Kasumi-1 (cell line): ENCODE measurements around the gene ALKBH1.
"Not testable (repeated sequence)": the region's sequence is repeated elsewhere in the genome, so short reads cannot be mapped to it uniquely, and the experiment has no call there.

Experiments used
- DNase-seq, 2 experiments: peaks; one replicate each; lab custom pipeline; 2025; lab: John Stamatoyannopoulos, UW

Gene ALKBH1

GRCh38 chr14:77707724-77708408, at the start of gene ALKBH1, which contains the start of gene SLIRP:
TSS of gene ALKBH1 (minus strand) at chr14:77708023. CDS start at chr14:77708004, 19 bp downstream.
TSS of gene SLIRP (plus strand) at chr14:77708103. CDS start at chr14:77708112, 9 bp downstream.
- peak; percentile 91 for DNase-seq

- no peak for DNase-seq
Measured at GRCh38 chr14:77752799-77753516, 45.1 kb upstream of the ALKBH1 start.

GRCh38 chr14:77752266-77752665, 44.4 kb upstream of the ALKBH1 start:
- DNase-seq: no peak

DNA sequence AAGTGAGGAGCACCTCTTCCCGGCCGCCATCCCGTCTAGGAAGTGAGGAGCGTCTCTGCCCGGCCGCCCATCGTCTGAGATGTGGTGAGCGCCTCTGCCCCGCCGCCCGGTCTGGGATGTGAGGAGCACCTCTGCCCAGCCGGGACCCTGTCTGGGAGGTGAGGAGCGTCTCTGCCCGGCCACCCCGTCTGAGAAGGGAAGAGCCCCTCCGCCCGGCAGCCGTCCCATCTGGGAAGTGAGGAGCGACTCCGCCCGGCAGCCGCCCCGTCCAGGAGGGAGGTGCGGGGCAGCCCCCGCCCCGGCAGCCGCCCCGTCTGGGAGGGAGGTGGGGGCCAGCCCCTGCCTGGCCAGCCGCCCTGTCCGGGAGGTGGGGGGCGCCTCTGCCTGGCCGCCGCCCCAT, 39.6 kb upstream of the ALKBH1 start:
- not testable (repeated sequence) for DNase-seq

DNA sequence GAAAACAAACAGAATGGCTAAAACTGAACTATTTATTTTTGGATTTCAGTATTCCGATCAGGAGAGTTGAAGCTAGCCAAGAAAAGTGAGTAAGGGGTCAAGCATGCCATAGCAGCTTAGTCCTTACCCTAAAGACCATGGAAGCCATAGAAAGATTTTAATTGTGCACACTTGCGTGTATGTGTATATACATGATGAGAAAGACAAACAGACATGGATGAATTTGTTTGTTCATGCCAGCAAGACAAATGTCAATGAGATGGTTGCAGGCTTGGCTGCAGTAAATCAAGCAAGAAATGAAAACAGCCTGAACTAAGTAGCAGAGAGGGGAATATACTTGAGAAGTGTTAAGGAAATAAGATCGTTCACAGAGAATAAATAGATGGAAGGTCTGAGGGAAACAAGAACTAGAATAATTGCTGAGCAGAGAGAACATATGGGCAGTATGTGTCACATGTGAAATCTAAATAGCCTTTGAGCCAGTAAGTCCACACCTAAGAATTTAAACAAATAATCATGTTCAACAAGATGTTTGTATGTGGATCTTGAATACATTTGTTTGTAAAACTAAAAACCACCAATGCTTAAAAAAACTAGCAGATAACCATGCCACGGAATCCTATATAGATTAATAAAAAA, 38.4 kb upstream of the ALKBH1 start:
- no peak for DNase-seq

GRCh38 chr14:77741438-77741837, 33.6 kb upstream of the ALKBH1 start:
- no peak for DNase-seq

- no peak for DNase-seq
Measured at GRCh38 chr14:77738559-77739250, 30.9 kb upstream of the ALKBH1 start.

DNA sequence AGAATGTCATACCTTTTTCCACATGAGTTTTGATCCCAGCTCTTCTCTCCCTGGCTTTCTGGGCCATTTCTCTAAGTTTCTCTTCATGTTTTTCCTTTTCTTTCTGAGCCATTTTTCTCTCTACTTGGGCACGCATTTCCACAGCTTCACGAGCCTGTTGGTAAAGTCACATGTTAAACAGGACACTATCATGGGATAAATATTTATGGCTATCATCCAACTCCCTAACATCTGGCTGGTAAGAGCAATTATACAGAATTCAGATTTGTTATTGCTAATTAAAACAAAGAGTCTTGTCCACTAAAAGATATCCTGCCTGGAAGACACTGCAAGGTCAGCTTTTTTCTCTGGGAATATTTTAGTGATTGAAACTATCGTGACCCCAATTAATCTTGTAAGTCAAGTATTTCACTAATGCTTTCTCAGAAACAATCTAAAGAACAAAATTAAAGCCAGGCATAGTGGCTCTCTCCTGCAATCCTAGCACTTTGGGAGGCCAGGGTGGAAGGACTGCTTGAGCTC, 23.2 kb upstream of the ALKBH1 start:
- DNase-seq: no peak

- DNase-seq: no peak
Measured at GRCh38 chr14:77722301-77722700, 14.5 kb upstream of the ALKBH1 start.

DNA sequence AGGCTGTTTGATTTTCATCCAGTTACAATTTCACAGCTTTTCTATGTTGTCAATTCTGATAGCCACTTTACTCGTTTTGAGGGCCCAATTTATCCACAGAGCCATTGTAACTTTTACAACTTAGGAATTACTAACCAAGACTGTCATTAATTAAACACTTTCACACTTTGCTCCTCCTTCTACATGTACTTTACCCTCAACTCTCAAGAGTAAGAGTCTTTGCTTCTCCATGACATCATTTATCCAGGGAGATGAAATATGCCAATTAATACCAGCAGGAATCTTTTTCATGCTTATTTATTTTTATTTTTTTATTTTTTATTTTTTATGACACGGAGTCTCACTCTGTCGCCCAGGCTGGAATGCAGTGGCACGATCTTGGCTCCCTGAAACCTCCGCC, 13.6 kb upstream of the ALKBH1 start:
- DNase-seq: no peak

- DNase-seq: no peak
Measured at GRCh38 chr14:77717608-77718305, 9.9 kb upstream of the ALKBH1 start.

DNA sequence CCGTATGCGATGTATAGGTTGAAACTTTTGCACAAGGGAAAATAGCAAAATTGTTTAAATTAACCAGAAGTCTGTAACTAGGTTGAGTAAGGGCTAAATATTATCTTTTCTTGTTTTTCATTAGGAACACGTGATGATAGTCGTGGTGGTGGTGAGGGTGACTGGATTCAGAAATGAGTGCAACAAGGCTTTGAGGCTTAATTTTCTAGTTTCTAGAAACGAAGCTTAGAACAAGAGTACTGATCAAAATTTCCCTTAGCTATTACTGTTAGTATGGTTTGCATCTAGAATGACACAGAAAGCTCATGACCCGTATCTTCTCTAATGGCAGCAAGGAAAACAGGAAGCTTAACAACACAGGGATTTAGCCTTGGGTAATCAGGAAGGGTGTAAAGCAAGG, 7.1 kb upstream of the ALKBH1 start:
- DNase-seq: no peak

DNA sequence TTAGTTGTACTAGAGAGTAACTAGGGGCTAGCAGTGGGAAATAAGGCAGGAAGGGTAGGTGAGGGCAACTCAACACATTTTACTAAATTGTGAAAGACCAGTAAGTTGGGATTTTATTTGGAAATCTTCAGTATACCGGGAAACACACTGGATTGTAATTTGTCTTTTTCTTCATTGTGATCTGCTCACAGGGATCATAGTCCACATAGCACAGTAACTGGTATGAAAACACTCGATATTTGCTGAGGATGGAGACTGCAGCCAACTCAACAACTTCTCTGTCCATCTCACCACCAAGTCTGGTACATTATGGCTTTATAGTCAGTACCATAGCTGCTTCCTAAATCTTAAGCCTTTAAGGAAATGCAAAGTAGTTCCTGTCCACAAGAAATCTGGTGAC, 2.5 kb upstream of the ALKBH1 start:
- no peak for DNase-seq

GRCh38 chr14:77709412-77709811, 1.6 kb upstream of the ALKBH1 start:
- DNase-seq: no peak

DNA sequence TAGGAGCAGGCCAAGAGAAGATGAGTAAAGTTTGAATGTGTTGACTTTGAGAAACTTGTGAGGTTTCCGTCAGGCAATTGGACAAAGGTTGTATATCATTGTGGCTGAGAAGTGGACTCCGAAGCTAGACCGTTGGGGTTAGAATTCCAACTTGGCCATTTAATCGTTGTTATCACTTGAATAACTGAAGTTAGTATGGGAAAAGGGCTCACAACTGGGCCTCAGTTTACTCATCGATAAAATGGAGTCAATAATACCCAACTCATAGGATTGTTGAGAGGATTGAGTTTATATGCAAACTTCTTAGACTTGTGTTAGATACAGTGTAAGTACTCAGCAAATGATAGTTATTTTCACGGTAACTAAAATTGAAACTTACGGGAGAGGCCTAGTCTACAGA, 926 bp upstream of the ALKBH1 start:
- DNase-seq: no peak

- peak; percentile 35 to 52 for DNase-seq
Measured at GRCh38 chr14:77707355-77707723, 484 bp downstream of the ALKBH1 start.

GRCh38 chr14:77691259-77691658, 16.6 kb downstream of the ALKBH1 start:
- DNase-seq: no peak

- no peak for DNase-seq
Measured at GRCh38 chr14:77682158-77682553, 25.7 kb downstream of the ALKBH1 start.

GRCh38 chr14:77681196-77682157, 26.3 kb downstream of the ALKBH1 start:
- DNase-seq: no peak

- DNase-seq: no peak
Measured at GRCh38 chr14:77674931-77675330, 32.9 kb downstream of the ALKBH1 start.
